OCI-LY7 (cell line): ENCODE results near the gene FBN1.

Source experiments
- EZH2phosphoT487 ChIP-seq: fragments of 200-600 bp; sonication (generic); IDR thresholded peaks from 2 replicates; pipeline ENCODE4 v1.6.1; 2018; ENCODE audit warnings: low read depth, borderline replicate concordance, mild to moderate bottlenecking, mixed run types, antibody characterized with exemption, low read length, moderate library complexity, mixed read lengths
- TF ChIP-seq, protein P1 (sequence below): fragments of 200-600 bp; sonication (generic); conservative IDR thresholded peaks from 2 replicates; pipeline ENCODE4 v1.5.1; 2014; ENCODE audit warnings: mild to moderate bottlenecking, antibody characterized with exemption, low read length, moderate library complexity, mixed read lengths

DNA sequence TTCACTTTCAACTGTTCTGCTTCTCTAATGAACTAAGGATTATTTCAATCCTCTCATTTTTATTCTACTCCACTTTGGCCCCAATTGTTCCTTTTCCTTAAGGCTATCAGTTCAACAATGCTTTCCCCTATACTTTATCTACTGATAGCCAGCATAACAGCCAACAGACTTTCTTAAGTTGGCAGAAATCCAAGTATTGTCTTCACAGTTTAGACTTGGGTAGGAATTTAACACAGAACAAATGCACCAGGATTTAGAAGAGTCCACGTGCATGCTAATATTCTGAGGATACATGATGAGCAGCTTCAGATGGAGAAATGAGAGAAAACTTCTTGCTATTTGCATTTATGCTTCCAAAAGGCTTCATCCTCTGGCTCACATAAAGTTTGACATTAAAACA, 54.8 kb downstream of the FBN1 start:
- TF ChIP-seq, protein P1, sequence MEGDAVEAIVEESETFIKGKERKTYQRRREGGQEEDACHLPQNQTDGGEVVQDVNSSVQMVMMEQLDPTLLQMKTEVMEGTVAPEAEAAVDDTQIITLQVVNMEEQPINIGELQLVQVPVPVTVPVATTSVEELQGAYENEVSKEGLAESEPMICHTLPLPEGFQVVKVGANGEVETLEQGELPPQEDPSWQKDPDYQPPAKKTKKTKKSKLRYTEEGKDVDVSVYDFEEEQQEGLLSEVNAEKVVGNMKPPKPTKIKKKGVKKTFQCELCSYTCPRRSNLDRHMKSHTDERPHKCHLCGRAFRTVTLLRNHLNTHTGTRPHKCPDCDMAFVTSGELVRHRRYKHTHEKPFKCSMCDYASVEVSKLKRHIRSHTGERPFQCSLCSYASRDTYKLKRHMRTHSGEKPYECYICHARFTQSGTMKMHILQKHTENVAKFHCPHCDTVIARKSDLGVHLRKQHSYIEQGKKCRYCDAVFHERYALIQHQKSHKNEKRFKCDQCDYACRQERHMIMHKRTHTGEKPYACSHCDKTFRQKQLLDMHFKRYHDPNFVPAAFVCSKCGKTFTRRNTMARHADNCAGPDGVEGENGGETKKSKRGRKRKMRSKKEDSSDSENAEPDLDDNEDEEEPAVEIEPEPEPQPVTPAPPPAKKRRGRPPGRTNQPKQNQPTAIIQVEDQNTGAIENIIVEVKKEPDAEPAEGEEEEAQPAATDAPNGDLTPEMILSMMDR = no peak
- no peak for TF ChIP-seq EZH2phosphoT487
